SKM-1 treated with dmso at 0.1 percent for 144 hours (cell line): ENCODE data around the gene ZNF132.
"Not testable (repeated sequence)": the region's sequence is repeated elsewhere in the genome, so short reads cannot be mapped to it uniquely, and the experiment has no call there.

Experiments
- DNase-seq: peaks from one replicate; lab custom pipeline; 2025; ENCODE audit not compliant: unreplicated experiment; lab: John Stamatoyannopoulos, UW

ZNF132 gene

GRCh38 chr19:58408152-58409009 is 31.6 kb downstream of the ZNF132 start, which contains the start of gene ZNF584:
ZNF584 (plus strand) TSS chr19:58408649; CDS start chr19:58409148, 499 bp downstream.
- DNase-seq: peak; percentile 72

- no peak for DNase-seq
Observed at GRCh38 chr19:58407658-58408151, 32.2 kb downstream of the ZNF132 start.

DNA sequence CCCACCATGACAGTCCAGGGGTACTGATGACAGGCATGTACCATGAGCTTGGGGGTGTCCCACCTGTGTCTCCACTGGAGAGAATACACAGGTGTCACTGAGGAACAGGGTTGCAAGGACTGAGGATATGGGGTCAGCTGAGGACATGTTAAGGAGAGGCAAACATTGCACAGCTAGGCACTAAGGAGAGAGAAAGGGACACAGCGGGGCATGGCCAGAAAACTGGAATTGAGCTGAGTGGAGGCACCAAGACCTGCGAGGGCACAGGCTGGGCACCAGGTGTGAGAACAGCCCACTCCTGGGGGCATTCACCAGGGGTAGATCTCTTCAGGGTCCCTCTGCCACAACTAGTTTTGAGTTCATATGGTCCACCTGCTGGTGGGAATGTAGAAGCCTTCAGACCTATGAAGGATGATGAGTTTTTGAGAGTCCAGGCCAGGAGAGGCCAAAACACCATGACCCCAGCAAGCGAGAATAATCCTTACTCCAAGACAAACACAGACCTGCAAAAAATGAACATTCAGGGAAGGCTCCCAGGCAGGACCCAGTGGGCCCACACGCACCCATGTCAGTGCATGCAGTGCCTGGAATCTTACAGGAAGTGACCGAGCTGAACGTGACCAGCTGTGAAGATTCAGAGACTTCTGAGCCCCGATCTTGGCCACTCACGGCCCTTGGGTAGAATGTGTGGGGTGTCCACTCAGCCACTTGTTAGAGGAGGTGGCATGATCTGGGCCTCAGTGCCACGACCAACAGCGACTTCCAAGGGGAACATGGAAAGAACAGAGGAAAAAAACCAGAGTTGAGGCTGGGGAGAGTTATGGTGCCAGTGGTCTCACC is 32.9 kb downstream of the ZNF132 start:
- DNase-seq: no peak

DNA sequence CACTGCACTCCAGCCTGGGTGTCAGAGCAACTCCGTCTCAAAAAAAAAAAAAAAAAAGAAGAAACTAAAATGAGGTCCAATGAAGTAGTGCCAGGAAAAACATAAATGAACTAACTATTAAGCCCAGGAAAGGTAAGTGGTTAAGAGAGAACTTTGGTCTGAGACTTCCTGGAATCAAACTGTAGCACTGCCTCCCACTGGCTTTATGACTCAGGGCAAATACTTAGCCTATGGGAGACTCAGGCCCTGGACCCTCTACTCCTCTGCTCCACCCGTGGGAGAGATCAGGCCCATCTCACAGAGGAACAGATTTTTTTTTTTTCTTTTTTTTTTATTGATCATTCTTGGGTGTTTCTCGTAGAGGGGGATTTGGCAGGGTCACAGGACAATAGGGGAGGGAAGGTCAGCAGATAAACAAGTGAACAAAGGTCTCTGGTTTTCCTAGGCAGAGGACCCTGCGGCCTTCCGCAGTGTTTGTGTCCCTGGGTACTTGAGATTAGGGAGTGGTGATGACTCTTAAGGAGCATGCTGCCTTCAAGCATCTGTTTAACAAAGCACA is 36.0 kb downstream of the ZNF132 start:
- DNase-seq: not testable (repeated sequence)

GRCh38 chr19:58401840-58402421 is 38.0 kb downstream of the ZNF132 start:
- DNase-seq: no peak

DNA sequence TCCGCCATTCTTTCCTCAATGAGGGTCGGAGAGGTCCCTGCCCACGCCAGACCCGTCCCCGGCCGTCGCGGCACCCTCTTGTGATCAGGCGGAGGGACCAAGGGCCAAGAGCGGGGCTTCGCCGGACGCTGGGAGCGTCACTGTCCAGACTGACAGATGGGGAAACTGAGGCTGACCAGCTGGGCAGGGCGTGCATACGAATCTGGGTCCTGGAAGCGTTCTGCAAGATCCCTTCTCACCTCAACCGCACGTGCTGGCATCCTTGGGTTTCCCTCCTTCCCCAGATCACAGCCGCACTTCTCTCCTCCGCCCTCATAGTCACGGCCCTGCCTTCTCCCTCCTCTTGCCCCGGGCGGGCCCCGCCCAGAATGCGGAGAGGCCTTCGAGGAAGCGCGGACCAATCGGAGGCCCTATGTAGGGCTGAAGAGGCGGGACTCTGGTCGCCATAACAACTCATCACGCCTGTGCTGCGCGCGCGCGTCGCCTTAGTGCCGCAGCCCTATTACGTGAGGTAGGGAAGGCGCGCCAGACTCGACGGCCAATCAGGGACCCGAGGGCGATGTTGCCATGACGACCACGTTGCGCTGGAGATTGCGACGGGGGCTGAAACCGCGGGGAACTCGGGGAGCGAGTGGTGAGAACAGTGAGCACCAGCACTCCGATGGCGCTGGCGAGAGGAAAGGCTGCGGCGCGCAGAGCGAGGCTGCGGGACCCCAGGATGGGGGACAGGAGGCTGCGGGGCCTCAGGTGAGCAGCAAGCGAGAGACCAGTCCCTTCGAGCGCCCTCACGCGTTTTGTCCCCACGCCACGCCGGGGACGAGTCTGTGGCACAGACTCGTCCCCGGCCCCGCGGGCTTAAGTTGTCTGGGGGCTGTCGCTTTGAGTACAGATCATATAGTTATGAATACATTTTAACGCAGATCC is 38.8 kb downstream of the ZNF132 start:
- peak; percentile 86 for DNase-seq

DNA sequence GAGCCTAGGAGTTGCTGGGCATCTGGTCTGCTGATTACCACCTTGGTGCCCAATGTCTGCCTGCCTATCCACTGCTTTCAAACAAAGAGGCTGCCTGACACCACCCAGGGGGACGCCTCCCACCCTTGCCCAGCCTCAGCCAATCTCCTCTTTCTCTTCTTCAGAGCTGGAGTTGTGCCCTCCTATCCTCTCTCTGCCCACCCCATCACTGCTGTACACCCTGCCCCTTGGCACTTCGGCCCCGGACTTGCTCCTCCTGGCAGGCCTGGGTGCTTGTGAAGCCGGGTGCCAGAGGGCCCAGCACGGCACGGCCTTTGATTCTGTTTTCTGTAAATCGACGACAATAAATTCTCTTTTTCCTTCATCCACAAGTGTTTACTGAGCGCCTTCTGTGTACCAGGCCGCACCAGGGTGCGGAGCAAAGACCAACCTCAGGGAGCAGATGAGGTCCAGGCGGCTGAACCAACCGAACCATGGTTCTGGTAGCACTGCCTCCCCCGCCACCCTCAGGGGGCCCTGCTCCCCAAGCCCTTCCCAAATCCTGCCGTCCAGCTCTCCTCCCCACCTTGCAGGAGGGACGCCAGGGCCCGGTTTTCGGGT is 39.5 kb downstream of the ZNF132 start:
- DNase-seq: no peak

- no peak for DNase-seq
Observed at GRCh38 chr19:58399903-58400302, 40.0 kb downstream of the ZNF132 start.

DNA sequence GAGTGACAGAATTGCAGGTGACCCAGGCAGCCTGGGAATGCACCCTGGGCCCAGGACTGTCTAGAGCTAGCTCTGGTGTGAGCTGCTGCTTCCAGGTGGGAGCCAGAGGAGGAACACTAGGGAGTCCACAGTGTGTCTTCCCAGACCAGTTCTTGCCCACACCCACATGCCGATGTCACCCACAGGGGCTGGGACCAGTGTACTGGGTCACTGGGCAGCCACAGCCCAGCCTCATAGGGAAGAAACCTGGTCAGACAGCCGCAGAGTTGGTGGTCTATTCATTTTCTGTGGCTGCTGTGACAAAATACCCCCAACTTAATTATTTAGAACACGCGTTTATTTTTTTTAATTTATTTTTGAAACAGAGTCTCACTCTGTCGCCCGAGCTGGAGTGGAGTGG is 41.4 kb downstream of the ZNF132 start:
- DNase-seq: no peak

- DNase-seq: no peak
Observed at GRCh38 chr19:58398087-58398486, 41.9 kb downstream of the ZNF132 start.

DNA sequence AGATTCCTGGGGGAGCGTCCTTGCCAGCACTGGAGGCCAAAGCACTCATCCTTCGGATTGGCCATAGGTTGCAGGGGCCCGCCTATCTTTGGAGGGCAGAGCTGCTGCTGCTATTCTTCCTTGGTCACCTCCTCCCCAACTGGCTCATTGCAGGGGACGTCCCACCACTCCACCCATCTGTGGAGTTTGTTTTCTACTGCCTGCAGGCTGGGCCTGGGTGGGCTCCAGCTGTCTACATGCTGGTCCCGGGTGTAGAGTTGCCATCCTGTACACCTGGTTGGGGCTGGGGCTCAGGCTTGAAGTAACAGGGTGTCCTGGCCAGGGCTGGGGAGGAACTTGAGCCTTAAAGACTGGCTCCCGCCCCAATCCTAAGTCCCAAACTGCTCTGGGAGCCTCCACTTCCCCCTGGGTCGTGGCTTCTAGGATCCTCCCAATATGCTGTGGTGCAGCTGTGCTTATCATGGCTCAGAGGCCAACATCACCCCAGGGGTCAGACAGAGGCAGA is 42.4 kb downstream of the ZNF132 start:
- DNase-seq: no peak

DNA sequence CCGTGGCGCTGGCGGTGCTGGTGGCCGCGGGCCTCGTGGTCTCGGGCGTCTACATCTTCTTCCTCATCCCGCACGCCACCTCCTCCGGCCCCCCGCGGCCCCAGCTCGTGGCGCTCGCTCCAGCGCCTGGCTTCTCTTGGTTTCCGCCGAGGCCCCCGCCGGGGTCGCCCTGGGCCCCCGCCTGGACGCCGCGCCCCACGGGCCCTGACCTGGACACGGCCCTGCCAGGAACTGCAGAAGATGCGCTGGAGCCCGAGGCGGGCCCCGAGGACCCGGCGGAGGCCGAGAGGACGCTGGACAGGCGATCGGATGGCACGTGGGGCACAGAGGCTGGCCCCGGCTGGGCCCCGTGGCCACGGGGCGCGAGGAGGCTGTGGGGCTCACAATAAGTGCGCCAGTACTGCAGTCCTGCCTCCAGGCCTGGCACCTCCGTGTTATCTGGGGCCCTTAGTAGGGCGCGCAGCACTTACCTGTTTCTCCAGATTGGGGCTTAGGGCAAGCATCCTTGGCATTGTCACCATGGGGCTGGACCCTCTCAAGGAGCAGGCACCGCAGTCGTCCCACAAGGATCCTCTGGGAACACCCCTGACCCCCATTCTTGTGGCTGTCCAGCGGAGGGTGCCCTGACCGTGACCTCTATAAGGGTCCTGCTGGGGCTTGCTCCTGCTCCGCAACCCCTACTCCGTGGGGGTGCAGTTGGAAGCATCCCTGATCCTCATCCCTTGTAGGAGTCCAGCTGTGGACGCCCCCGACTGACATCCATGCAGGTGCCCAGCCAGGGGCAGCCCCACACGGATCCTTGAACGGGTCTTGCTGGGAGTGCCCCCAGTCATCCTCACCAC is 43.0 kb downstream of the ZNF132 start:
- DNase-seq: no peak

- DNase-seq: no peak
Observed at GRCh38 chr19:58395979-58396627, 43.9 kb downstream of the ZNF132 start.

DNA sequence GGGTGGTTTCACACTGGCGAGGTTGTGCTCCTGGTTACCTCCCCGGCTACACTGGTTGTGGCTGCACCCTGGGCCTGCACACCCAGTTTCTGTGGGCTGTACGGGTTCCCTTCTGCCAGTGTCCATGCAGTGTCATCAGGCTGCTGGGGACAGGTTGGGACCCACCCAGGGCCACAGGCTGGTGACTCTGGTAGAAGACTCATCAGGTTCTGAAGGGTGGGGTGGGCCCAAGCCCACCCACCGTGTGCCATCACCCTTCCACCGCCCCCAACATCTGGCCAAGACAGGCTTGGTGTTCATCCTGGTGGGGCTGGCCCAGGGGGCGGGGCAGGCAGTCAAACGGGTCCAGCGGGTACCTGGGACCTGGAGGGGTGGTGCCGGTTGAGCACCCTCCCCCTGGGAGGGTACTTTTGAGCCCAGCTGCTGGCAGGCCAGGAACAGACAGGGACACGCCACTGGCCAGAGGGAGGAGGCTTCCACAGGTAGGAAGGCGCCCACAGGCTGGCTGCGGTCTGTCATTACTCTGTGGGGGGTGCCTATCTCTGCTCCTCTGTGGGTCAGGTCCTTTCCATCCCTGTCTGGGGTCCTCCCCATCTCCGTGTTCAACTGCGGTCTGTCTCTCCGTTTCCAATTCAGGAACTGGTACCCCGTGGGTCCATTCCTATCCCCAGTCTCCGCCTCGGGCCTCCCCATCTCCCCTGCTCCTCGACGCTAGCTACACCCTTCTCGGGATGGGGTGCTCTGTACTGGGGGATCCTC is 44.6 kb downstream of the ZNF132 start, which contains the start of gene RNF225:
RNF225 (plus strand) TSS at position 437 of the 759 bp plus-strand sequence. CDS start 434 bp downstream, outside the sequence.
- no peak for DNase-seq

GRCh38 chr19:58394821-58395219 is 45.1 kb downstream of the ZNF132 start:
- no peak for DNase-seq

DNA sequence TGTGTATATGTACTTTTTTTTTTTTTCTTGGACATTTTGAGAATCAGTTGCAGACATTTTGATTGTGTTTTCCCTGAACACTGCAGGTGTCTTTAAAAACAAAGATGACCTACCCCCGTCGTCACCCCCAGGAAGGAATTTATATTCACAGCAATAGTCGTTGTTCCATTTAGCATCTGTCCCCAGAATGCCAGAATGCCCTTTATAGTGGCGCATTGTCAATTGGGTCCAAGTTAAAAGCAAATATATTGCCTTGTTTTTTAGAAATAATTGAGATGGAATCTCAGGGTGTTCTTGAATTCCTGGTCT is 46.3 kb downstream of the ZNF132 start:
- no peak for DNase-seq
